Panc1 (cell line): ENCODE measurements around the gene BHLHE23. TPM values are rescaled to one million over a fixed set of nuclear protein-coding genes. Genes with fewer than 3 reads are reported as not detected.

Source experiments
- ATAC-seq: fragments of 200-7000 bp; cut with Tn5 transposase; 2 replicates; pipeline ENCODE4 v1.9.1; 2020; ENCODE audit warnings: mild to moderate bottlenecking, moderate library complexity
- BruUV-seq: library from RNA; stranded (reverse); fragments of 400-500 nt; replicated peaks from 2 replicates; lab custom pipeline; 2021; lab: Mats Ljungman, UMichigan
- CTCF ChIA-PET: fragments of 300-600 bp; sonication (Branson Sonifier 250); formaldehyde crosslinking; loops from one replicate; lab custom pipeline; 2022; ENCODE audit warnings: antibody characterized with exemption; lab: Charles Lee
- POLR2A ChIA-PET: fragments of 300-600 bp; sonication (Branson Sonifier 250); formaldehyde crosslinking; loops from one replicate; lab custom pipeline; 2022; ENCODE audit warnings: antibody characterized with exemption; lab: Charles Lee
- DNase-seq: peaks from one replicate; pipeline ENCODE4 v3.0.0-alpha.2; 2010; ENCODE audit warnings: low read depth, low spot score
- H3K27ac ChIP-seq: 2 replicates; pipeline ENCODE4 v1.5.1; 2011; ENCODE audit warnings: mild to moderate bottlenecking, low read length, inconsistent platforms
- H3K27me3 ChIP-seq: fragments of 200-500 bp; sonication (Bioruptor generic); 2 replicates; pipeline ENCODE4 v1.6.0; 2014; ENCODE audit warnings: low read length, inconsistent platforms; ENCODE audit not compliant: control insufficient read depth, insufficient read depth
- H3K36me3 ChIP-seq: fragments of 200-500 bp; sonication (Bioruptor generic); 2 replicates; pipeline ENCODE4 v1.5.1; 2014; ENCODE audit warnings: inconsistent platforms, mild to moderate bottlenecking, low read length, moderate library complexity; ENCODE audit not compliant: control insufficient read depth, insufficient read depth
- H3K4me1 ChIP-seq: 2 replicates; pipeline ENCODE4 v1.5.1; 2011; ENCODE audit warnings: inconsistent platforms, mild to moderate bottlenecking, low read length, moderate library complexity; ENCODE audit not compliant: control insufficient read depth, insufficient read depth
- H3K4me3 ChIP-seq, 2 experiments: 2 replicates each; pipeline ENCODE4 v1.5.1; 2011 to 2012; ENCODE audit warnings: low read depth in 2 of 2, low read length in 2 of 2, mild to moderate bottlenecking in 2 of 2, inconsistent platforms in 1 of 2, moderate library complexity in 1 of 2
- H3K9me3 ChIP-seq: fragments of 200-500 bp; sonication (Bioruptor generic); 2 replicates; pipeline ENCODE4 v1.5.1; 2014; ENCODE audit warnings: low read depth, mild to moderate bottlenecking, inconsistent platforms, low read length, moderate library complexity; ENCODE audit not compliant: control insufficient read depth, insufficient read depth
- CTCF ChIP-seq: fragments of 450-650 bp; IDR thresholded peaks from 2 replicates; pipeline ENCODE4 v1.5.1; 2017; ENCODE audit warnings: mild to moderate bottlenecking
- POLR2AphosphoS5 ChIP-seq: IDR thresholded peaks from 2 replicates; pipeline ENCODE4 v1.6.1; 2012; ENCODE audit warnings: mild to moderate bottlenecking, low read depth, low read length, moderate library complexity
- REST ChIP-seq, 2 experiments: IDR thresholded peaks; 2 replicates each; pipeline ENCODE4 v1.6.1; 2011 to 2012; ENCODE audit warnings: low read depth in 2 of 2, control low read depth in 1 of 2, low read length in 1 of 2, mild to moderate bottlenecking in 1 of 2, moderate library complexity in 1 of 2; ENCODE audit not compliant: insufficient read depth in 1 of 2
- SIN3A ChIP-seq: IDR thresholded peaks from 2 replicates; pipeline ENCODE4 v1.6.1; 2012; ENCODE audit warnings: low read depth, mild to moderate bottlenecking, low read length, moderate library complexity, borderline replicate concordance; ENCODE audit not compliant: insufficient read depth
- TCF7L2 ChIP-seq: IDR thresholded peaks from 2 replicates; pipeline ENCODE4 v1.6.1; 2011; ENCODE audit warnings: mild to moderate bottlenecking, low read depth, low read length, inconsistent platforms
- in situ Hi-C: cut with HindIII; loops from 2 replicates; pipeline ENCODE4 v1.10.0; 2016; ENCODE audit warnings: low sequenced_read_pairs, low pct_unique_long_range_greater_than_20kb
- intact Hi-C: fragments of 100-400 bp; cut with micrococcal nuclease; formaldehyde crosslinking; loops from one replicate; pipeline ENCODE4 v1.10.0; 2022; ENCODE audit not compliant: unreplicated experiment
- total RNA-seq: library from RNA; stranded (reverse); gene quantifications from one replicate; pipeline ENCODE4 v1.2.1, GENCODE V29; 2021; ENCODE audit not compliant: unreplicated experiment

Gene BHLHE23
- total RNA-seq, 1 experiment from 2014 or later = not detected

DNA sequence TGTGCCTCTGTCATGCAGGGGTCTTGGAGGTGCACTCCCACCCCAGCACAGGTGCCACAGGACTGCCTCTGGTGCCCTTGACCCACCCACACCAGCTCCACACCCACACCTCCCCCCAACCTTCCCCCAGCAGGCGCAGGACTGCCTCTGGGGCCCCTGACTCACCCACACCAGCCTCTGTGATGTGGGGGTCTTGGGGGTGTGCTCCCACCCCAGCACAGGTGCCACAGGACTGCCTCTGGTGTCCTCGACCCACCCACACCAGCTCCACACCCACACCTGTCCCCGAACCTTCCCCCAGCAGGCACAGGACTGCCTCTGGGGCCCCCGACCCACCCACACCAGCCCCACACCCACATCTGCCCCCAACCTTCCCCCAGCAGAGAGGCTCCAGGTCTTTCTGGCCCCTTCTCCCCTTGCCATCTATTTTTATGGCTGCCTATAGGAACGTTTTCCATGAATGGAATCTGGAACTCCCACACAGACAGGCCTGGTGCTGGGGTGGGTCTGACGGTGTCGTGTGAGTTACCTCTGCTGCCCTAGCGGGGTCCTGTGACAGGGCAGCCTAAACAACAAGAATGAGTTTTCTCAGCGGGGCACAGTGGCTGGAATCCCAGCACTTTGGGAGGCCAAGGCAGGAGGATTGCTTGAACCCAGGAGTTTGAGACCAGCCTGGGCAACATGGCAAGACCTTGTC is 30.8 kb downstream of the BHLHE23 start:
- no peak overlapping the region for H3K27ac ChIP-seq
- intact Hi-C loops (no loop called here), in situ Hi-C loops (no loop called here)
- ATAC-seq (no peak), DNase-seq (no peak)
- no peak overlapping the region for H3K4me3 ChIP-seq
- CTCF ChIA-PET = no interaction called here
- POLR2A ChIA-PET = no interaction called here
- TF ChIP-seq TCF7L2 (no peak), POLR2AphosphoS5 (no peak), REST (IDR thresholded peaks at IDR 0.05; ENCODE audit: insufficient read depth in 1 of 2, low read depth in 2 of 2, low read length in 1 of 2) (no peak), CTCF (no peak), SIN3A (no peak)
- no peaks in the 10 kb centered on the region for H3K9me3 ChIP-seq
- no peaks in the 10 kb centered on the region for H3K27me3 ChIP-seq
- BruUV-seq = no TSS peak
- H3K4me1 ChIP-seq = no peaks in the 10 kb centered on the region; the same call in 1 of the 2 replicates
- H3K36me3 ChIP-seq = no peaks in the 10 kb centered on the region

DNA sequence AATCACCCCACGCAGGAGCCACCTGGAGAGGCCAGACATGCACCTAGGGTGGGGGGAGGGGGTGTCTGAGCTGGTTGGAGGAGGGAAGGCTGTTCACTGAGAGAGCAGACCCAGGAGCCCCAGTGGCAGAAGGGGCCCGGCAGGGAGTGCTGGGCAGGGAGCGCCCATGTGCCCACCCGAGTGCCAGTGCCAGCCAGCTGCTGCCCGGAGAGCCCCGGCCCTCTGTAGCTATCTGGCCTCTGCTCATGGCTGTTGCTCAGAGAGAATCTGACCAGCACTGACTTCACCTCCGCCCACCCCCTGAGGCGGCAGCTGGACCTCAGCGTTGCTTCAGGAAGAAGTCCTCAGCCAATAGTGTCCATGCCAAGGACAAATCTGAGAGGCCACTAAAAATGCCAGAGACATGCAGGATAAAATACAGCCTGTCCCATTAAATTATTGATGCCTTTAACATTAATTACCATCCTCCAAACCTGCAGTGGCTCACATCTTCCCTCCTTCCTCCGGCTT is 31.5 kb downstream of the BHLHE23 start:
- H3K36me3 ChIP-seq = no peaks in the 10 kb centered on the region
- H3K4me1 ChIP-seq = no peaks in the 10 kb centered on the region; the same call in 1 of the 2 replicates
- ATAC-seq = no peak
- H3K27me3 ChIP-seq = no peaks in the 10 kb centered on the region
- POLR2A ChIA-PET = no interaction called here
- no peak overlapping the region for H3K4me3 ChIP-seq
- TF ChIP-seq POLR2AphosphoS5 (no peak), SIN3A (no peak), REST (IDR thresholded peaks at IDR 0.05; ENCODE audit: insufficient read depth in 1 of 2, low read depth in 2 of 2, low read length in 1 of 2) (no peak), CTCF (no peak), TCF7L2 (no peak)
- DNase-seq = no peak
- CTCF ChIA-PET = interaction anchor here (1.1 kb wide), 1 partner anchor 36 kb away, joined by 4 read pairs; no protein-coding TSS in a partner anchor
- in situ Hi-C loops (no loop called here), intact Hi-C loops (no loop called here)
- H3K27ac ChIP-seq = no peak overlapping the region
- no peaks in the 10 kb centered on the region for H3K9me3 ChIP-seq
- no TSS peak for BruUV-seq
